ENCODE measurements around the gene MFF.
"Not testable (repeated sequence)": the region's sequence is repeated elsewhere in the genome, so short reads cannot be mapped to it uniquely, and the experiment has no call there.

Gene MFF

GRCh38 chr2:227337442-227337841, 12.4 kb downstream of the MFF start:
- DNase-seq = no peak

GRCh38 chr2:227339098-227339599, 14.1 kb downstream of the MFF start:
- no peak for DNase-seq

GRCh38 chr2:227340106-227340505, 15.1 kb downstream of the MFF start:
- no peak for DNase-seq

- no peak for DNase-seq
Observed at GRCh38 chr2:227341553-227341952, 16.5 kb downstream of the MFF start.

- no peak for DNase-seq
Observed at GRCh38 chr2:227344231-227344630, 19.2 kb downstream of the MFF start.

GRCh38 chr2:227347117-227347516, 22.1 kb downstream of the MFF start:
- DNase-seq = no peak

- no peak for DNase-seq
Observed at GRCh38 chr2:227348324-227348723, 23.3 kb downstream of the MFF start.

- DNase-seq = no peak
Observed at GRCh38 chr2:227349989-227350612, 25.1 kb downstream of the MFF start.

GRCh38 chr2:227351639-227352038, 26.6 kb downstream of the MFF start:
- DNase-seq = no peak

GRCh38 chr2:227360351-227360750, 35.3 kb downstream of the MFF start:
- no peak for DNase-seq

- DNase-seq = no peak
Observed at GRCh38 chr2:227363756-227364155, 38.7 kb downstream of the MFF start.

- not testable (repeated sequence) for DNase-seq
Observed at GRCh38 chr2:227364585-227365263, 39.7 kb downstream of the MFF start.

GRCh38 chr2:227365833-227366232, 40.8 kb downstream of the MFF start:
- no peak for DNase-seq

- no peak for DNase-seq
Observed at GRCh38 chr2:227366769-227367426, 41.8 kb downstream of the MFF start.

GRCh38 chr2:227367427-227367795, 42.4 kb downstream of the MFF start:
- DNase-seq = no peak

- DNase-seq = no peak
Observed at GRCh38 chr2:227368574-227368973, 43.5 kb downstream of the MFF start.

- no peak for DNase-seq
Observed at GRCh38 chr2:227370092-227370491, 45.0 kb downstream of the MFF start.

- DNase-seq = no peak
Observed at GRCh38 chr2:227370791-227371312, 45.8 kb downstream of the MFF start.

GRCh38 chr2:227373389-227373788, 48.3 kb downstream of the MFF start:
- DNase-seq = no peak

- DNase-seq = no peak
Observed at GRCh38 chr2:227374158-227374557, 49.1 kb downstream of the MFF start.

GRCh38 chr2:227376656-227377396, 51.8 kb downstream of the MFF start:
- no peak for DNase-seq

- no peak for DNase-seq
Observed at GRCh38 chr2:227377467-227378351, 52.7 kb downstream of the MFF start.

Data from T1000 (cell line).